Loucy (cell line): ENCODE measurements around the gene TPRG1.

Experiments
- H2AFZ ChIP-seq: fragments of 200-600 bp; sonication (generic); 2 replicates; pipeline ENCODE4 v1.6.0; 2016; ENCODE audit warnings: antibody characterized with exemption, mild to moderate bottlenecking, low read length, moderate library complexity
- H3F3A ChIP-seq: fragments of 200-600 bp; 2 replicates; pipeline ENCODE4 v1.6.0; 2016; ENCODE audit warnings: antibody characterized with exemption, low read depth, mild to moderate bottlenecking
- H3K27me3 ChIP-seq: fragments of 200-600 bp; sonication (generic); 2 replicates; pipeline ENCODE4 v1.6.1; 2014; ENCODE audit warnings: low read length, mild to moderate bottlenecking; ENCODE audit not compliant: insufficient read depth, poor library complexity, severe bottlenecking
- H3K36me3 ChIP-seq: fragments of 200-600 bp; sonication (generic); 2 replicates; pipeline ENCODE4 v1.6.1; 2016; ENCODE audit warnings: low read length; ENCODE audit not compliant: insufficient read depth
- H3K4me1 ChIP-seq: fragments of 200-600 bp; sonication (generic); 2 replicates; pipeline ENCODE4 v1.5.1; 2014; ENCODE audit warnings: low read length, mild to moderate bottlenecking; ENCODE audit not compliant: insufficient read depth, poor library complexity, severe bottlenecking
- H3K4me2 ChIP-seq: fragments of 200-600 bp; sonication (generic); 2 replicates; pipeline ENCODE4 v1.6.0; 2014; ENCODE audit warnings: antibody characterized with exemption, low read length, low read depth, mild to moderate bottlenecking; ENCODE audit not compliant: poor library complexity, severe bottlenecking
- H3K4me3 ChIP-seq: fragments of 200-600 bp; sonication (generic); 2 replicates; pipeline ENCODE4 v1.5.1; 2014; ENCODE audit warnings: low read length, mild to moderate bottlenecking, mixed read lengths; ENCODE audit not compliant: poor library complexity, severe bottlenecking
- H3K79me2 ChIP-seq: fragments of 200-600 bp; sonication (generic); 2 replicates; pipeline ENCODE4 v1.6.1; 2014; ENCODE audit warnings: low read length; ENCODE audit not compliant: insufficient read depth
- H3K9ac ChIP-seq: fragments of 200-600 bp; sonication (generic); 2 replicates; pipeline ENCODE4 v1.6.0; 2014; ENCODE audit warnings: mild to moderate bottlenecking, low read depth, low read length, moderate library complexity; ENCODE audit not compliant: poor library complexity, severe bottlenecking
- H3K9me2 ChIP-seq: fragments of 200-600 bp; sonication (generic); replicated peaks from 2 replicates; pipeline ENCODE4 v1.6.1; 2016; ENCODE audit warnings: low read depth, low read length, mixed read lengths
- H3K9me3 ChIP-seq: fragments of 200-600 bp; sonication (generic); 2 replicates; pipeline ENCODE4 v1.6.1; 2014; ENCODE audit warnings: mild to moderate bottlenecking, antibody characterized with exemption, low read length, low read depth; ENCODE audit not compliant: insufficient read depth
- H4K20me1 ChIP-seq: fragments of 200-600 bp; sonication (generic); 2 replicates; pipeline ENCODE4 v1.6.0; 2014; ENCODE audit warnings: antibody characterized with exemption, low read length, mild to moderate bottlenecking; ENCODE audit not compliant: insufficient read depth, poor library complexity, severe bottlenecking
- CTCF ChIP-seq: fragments of 200-600 bp; sonication (generic); conservative IDR thresholded peaks from 2 replicates; pipeline ENCODE4 v1.5.1; 2014; ENCODE audit warnings: mild to moderate bottlenecking, antibody characterized with exemption, low read length
- EZH2phosphoT487 ChIP-seq: fragments of 200-600 bp; IDR thresholded peaks from 2 replicates; pipeline ENCODE4 v1.6.1; 2018; ENCODE audit warnings: antibody characterized with exemption, mild to moderate bottlenecking, moderate library complexity, borderline replicate concordance

TPRG1 gene

GRCh38 chr3:189238071-189238470 lies 66.3 kb downstream of the TPRG1 start:
- Histone ChIP-seq H3K79me2 (no peaks in the 10 kb centered on the region), H4K20me1 (no peaks in the 10 kb centered on the region), H2AFZ (no peak overlapping the region), H3K36me3 (no peaks in the 10 kb centered on the region), H3K9me2 (no peaks in the 10 kb centered on the region), H3F3A (no peaks in the 10 kb centered on the region; the same call in 1 of the 2 replicates), H3K27me3 (no peaks in the 10 kb centered on the region), H3K4me1 (peaks cover 16% of the 10 kb centered on the region), H3K9ac (no peak overlapping the region), H3K4me3 (no peak overlapping the region), H3K9me3 (0 out of 2 replicates have a peak, but pooled peaks cover 2% of the 10 kb centered on the region), H3K4me2 (no peak overlapping the region)
- TF ChIP-seq CTCF (no peak), EZH2phosphoT487 (no peak)

GRCh38 chr3:189239616-189240015 lies 67.8 kb downstream of the TPRG1 start:
- TF ChIP-seq EZH2phosphoT487 (no peak), CTCF (no peak)
- no peak overlapping the region for H3K4me2 ChIP-seq
- H3K36me3 ChIP-seq, result no peaks in the 10 kb centered on the region
- H3K9ac ChIP-seq, result no peak overlapping the region
- H3K4me3 ChIP-seq, result no peak overlapping the region
- no peaks in the 10 kb centered on the region for H3K27me3 ChIP-seq
- H3K4me1 ChIP-seq, result peaks cover 16% of the 10 kb centered on the region
- H3K79me2 ChIP-seq, result no peaks in the 10 kb centered on the region
- no peak overlapping the region for H2AFZ ChIP-seq
- 0 out of 2 replicates have a peak, but pooled peaks cover 9% of the 10 kb centered on the region for H3K9me3 ChIP-seq
- H3F3A ChIP-seq, result no peaks in the 10 kb centered on the region; the same call in 1 of the 2 replicates
- no peaks in the 10 kb centered on the region for H3K9me2 ChIP-seq
- no peaks in the 10 kb centered on the region for H4K20me1 ChIP-seq

- Histone ChIP-seq H3K27me3 (no peaks in the 10 kb centered on the region), H3K9ac (no peak overlapping the region), H2AFZ (no peak overlapping the region), H3K9me3 (no peaks in the 10 kb centered on the region), H4K20me1 (no peaks in the 10 kb centered on the region), H3K9me2 (no peaks in the 10 kb centered on the region), H3F3A (no peaks in the 10 kb centered on the region), H3K4me3 (no peak overlapping the region), H3K36me3 (no peaks in the 10 kb centered on the region), H3K79me2 (no peaks in the 10 kb centered on the region), H3K4me1 (no peaks in the 10 kb centered on the region), H3K4me2 (no peak overlapping the region)
- TF ChIP-seq EZH2phosphoT487, result no peak
- no peak for TF ChIP-seq CTCF
These were observed 78.2 kb downstream of the TPRG1 start for GRCh38 chr3:189249987-189250386.
